ENCODE results near the gene RGS7. TPM values are rescaled to one million over a fixed set of nuclear protein-coding genes. Genes with fewer than 3 reads are reported as not detected.

The RGS7 gene
- total RNA-seq, 1 donor from 2014 or later: 2.5 TPM

DNA sequence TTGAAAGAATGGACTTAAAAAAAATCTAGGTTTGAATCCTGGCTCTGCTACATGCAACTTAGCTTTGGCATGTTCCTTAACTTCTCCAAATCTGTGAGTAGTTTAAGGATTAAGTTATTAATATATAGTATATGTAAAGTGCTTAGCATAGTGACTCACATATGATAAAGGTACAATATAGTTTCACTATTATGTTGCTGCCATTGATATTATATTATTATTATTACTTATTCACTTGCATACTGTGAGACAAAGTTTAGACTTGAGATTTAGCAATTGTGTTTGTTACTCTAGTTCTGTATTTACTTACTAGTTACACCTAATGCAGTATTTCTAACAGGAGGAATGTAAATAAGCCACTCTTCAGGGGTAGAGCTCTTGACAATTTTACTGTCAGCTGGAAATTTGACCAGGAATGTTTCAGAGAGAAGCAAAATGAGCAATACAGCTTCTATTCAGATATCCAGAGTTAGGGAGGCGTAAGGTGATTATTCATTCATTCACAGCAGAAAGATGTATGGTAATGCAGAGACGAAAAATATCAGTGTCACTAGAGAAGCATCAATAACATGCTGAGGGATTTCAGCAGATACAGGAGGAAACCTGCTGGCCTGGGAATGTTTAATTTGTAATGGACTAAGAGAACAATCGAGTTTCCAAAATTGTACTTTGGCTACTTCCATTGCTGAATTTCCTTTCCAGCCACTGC lies 25.5 kb downstream of the RGS7 start:
- Mint-ChIP-seq H3K4me3 (no peak overlapping the region), H3K9me3 (no peaks in the 10 kb centered on the region), H3K27ac (no peak overlapping the region), H3K36me3 (no peaks in the 10 kb centered on the region), H3K4me1 (ENCODE audit: unreplicated experiment) (no peaks in the 10 kb centered on the region), H3K27me3 (peaks cover 7% of the 10 kb centered on the region)
- no peak for DNase-seq (ENCODE audit: extremely low spot score, unreplicated experiment)
- TF ChIP-seq, protein P1, sequence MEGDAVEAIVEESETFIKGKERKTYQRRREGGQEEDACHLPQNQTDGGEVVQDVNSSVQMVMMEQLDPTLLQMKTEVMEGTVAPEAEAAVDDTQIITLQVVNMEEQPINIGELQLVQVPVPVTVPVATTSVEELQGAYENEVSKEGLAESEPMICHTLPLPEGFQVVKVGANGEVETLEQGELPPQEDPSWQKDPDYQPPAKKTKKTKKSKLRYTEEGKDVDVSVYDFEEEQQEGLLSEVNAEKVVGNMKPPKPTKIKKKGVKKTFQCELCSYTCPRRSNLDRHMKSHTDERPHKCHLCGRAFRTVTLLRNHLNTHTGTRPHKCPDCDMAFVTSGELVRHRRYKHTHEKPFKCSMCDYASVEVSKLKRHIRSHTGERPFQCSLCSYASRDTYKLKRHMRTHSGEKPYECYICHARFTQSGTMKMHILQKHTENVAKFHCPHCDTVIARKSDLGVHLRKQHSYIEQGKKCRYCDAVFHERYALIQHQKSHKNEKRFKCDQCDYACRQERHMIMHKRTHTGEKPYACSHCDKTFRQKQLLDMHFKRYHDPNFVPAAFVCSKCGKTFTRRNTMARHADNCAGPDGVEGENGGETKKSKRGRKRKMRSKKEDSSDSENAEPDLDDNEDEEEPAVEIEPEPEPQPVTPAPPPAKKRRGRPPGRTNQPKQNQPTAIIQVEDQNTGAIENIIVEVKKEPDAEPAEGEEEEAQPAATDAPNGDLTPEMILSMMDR (conservative IDR thresholded peaks at IDR 0.05): no peak

- Mint-ChIP-seq H3K9me3 (no peaks in the 10 kb centered on the region), H3K4me3 (no peak overlapping the region), H3K27me3 (peaks cover 7% of the 10 kb centered on the region), H3K4me1 (ENCODE audit: unreplicated experiment) (no peaks in the 10 kb centered on the region), H3K36me3 (no peaks in the 10 kb centered on the region), H3K27ac (no peak overlapping the region)
- DNase-seq (ENCODE audit: extremely low spot score, unreplicated experiment): no peak
- TF ChIP-seq, protein P1 (conservative IDR thresholded peaks at IDR 0.05): no peak
Observed at GRCh38 chr1:241330619-241331327, 26.2 kb downstream of the RGS7 start.

- H3K27ac Mint-ChIP-seq: no peak overlapping the region
- no peaks in the 10 kb centered on the region for H3K36me3 Mint-ChIP-seq
- no peaks in the 10 kb centered on the region for H3K4me1 Mint-ChIP-seq (ENCODE audit: unreplicated experiment)
- no peak for DNase-seq (ENCODE audit: extremely low spot score, unreplicated experiment)
- TF ChIP-seq, protein P1 (conservative IDR thresholded peaks at IDR 0.05): no peak
- no peak overlapping the region for H3K4me3 Mint-ChIP-seq
- peaks cover 7% of the 10 kb centered on the region for H3K27me3 Mint-ChIP-seq
- H3K9me3 Mint-ChIP-seq: no peaks in the 10 kb centered on the region
Observed at GRCh38 chr1:241325456-241325855, 31.5 kb downstream of the RGS7 start.

GRCh38 chr1:241323514-241324195 lies 33.4 kb downstream of the RGS7 start:
- Mint-ChIP-seq H3K9me3 (no peaks in the 10 kb centered on the region), H3K4me3 (no peak overlapping the region), H3K27me3 (peaks cover 3% of the 10 kb centered on the region), H3K36me3 (no peaks in the 10 kb centered on the region), H3K27ac (no peak overlapping the region), H3K4me1 (ENCODE audit: unreplicated experiment) (no peaks in the 10 kb centered on the region)
- no peak for DNase-seq (ENCODE audit: extremely low spot score, unreplicated experiment)
- TF ChIP-seq, protein P1 (conservative IDR thresholded peaks at IDR 0.05): no peak

- no peaks in the 10 kb centered on the region for H3K27me3 Mint-ChIP-seq
- no peak overlapping the region for H3K27ac Mint-ChIP-seq
- H3K36me3 Mint-ChIP-seq: no peaks in the 10 kb centered on the region
- no peaks in the 10 kb centered on the region for H3K4me1 Mint-ChIP-seq (ENCODE audit: unreplicated experiment)
- no peak overlapping the region for H3K4me3 Mint-ChIP-seq
- no peak for DNase-seq (ENCODE audit: extremely low spot score, unreplicated experiment)
- no peaks in the 10 kb centered on the region for H3K9me3 Mint-ChIP-seq
- TF ChIP-seq, protein P1 (conservative IDR thresholded peaks at IDR 0.05): no peak
Observed at GRCh38 chr1:241317676-241318075, 39.3 kb downstream of the RGS7 start.
